Mesenchymal stem cell (in vitro differentiated cells and primary cell): ENCODE results near the gene TBL3.

Experiments
- DNase-seq: peaks from one replicate; pipeline ENCODE4 v3.0.0-alpha.2; 2013
- H2AFZ ChIP-seq: one replicate; pipeline ENCODE4 v1.6.1; 2013; ENCODE audit warnings: low read depth, mild to moderate bottlenecking, control low read depth, inconsistent platforms, low read length, moderate library complexity
- H2AK5ac ChIP-seq: 2 replicates; pipeline ENCODE4 v1.6.1; 2013; ENCODE audit warnings: low read length, moderate library complexity, mild to moderate bottlenecking, inconsistent platforms; ENCODE audit not compliant: severe bottlenecking
- H2BK120ac ChIP-seq: one replicate; pipeline ENCODE4 v1.6.1; 2013; ENCODE audit warnings: low read depth, mild to moderate bottlenecking, inconsistent platforms, low read length, moderate library complexity
- H2BK12ac ChIP-seq, 2 experiments: one replicate each; pipeline ENCODE4 v1.6.1; 2013; ENCODE audit warnings: inconsistent platforms in 2 of 2, low read length in 2 of 2, mild to moderate bottlenecking in 2 of 2, moderate library complexity in 2 of 2, control low read depth in 1 of 2
- H2BK15ac ChIP-seq: one replicate; pipeline ENCODE4 v1.6.1; 2013; ENCODE audit warnings: mild to moderate bottlenecking, low read depth, inconsistent platforms; ENCODE audit not compliant: poor library complexity, severe bottlenecking
- H2BK5ac ChIP-seq: 2 replicates; pipeline ENCODE4 v1.6.1; 2013; ENCODE audit warnings: low read depth, mild to moderate bottlenecking, low read length, control low read depth, inconsistent platforms; ENCODE audit not compliant: poor library complexity, severe bottlenecking
- H3K14ac ChIP-seq, 2 experiments: one replicate each; pipeline ENCODE4 v1.6.1; 2013; ENCODE audit warnings: inconsistent platforms in 2 of 2, low read length in 2 of 2, control low read depth in 1 of 2, mild to moderate bottlenecking in 1 of 2, moderate library complexity in 1 of 2
- H3K18ac ChIP-seq, 2 experiments: one replicate each; pipeline ENCODE4 v1.6.1; 2013; ENCODE audit warnings: inconsistent platforms in 2 of 2, low read length in 2 of 2, control low read depth in 1 of 2, low read depth in 1 of 2, mild to moderate bottlenecking in 1 of 2
- H3K23ac ChIP-seq, 2 experiments: one replicate each; pipeline ENCODE4 v1.6.1; 2013; ENCODE audit warnings: inconsistent platforms in 2 of 2, low read length in 2 of 2, mild to moderate bottlenecking in 2 of 2, moderate library complexity in 2 of 2, control low read depth in 1 of 2
- H3K27ac ChIP-seq: 2 replicates; pipeline ENCODE4 v1.5.1; 2013; ENCODE audit warnings: mild to moderate bottlenecking, moderate library complexity, low read length, control low read depth, inconsistent platforms; ENCODE audit not compliant: poor library complexity, severe bottlenecking
- H3K27me3 ChIP-seq, 2 experiments: 2 replicates each; pipeline versions ENCODE4 v1.6.1 to v1.7.0; 2013; ENCODE audit warnings: low read length in 2 of 2, mild to moderate bottlenecking in 2 of 2, moderate library complexity in 2 of 2, control low read depth in 1 of 2, inconsistent platforms in 1 of 2; ENCODE audit not compliant: control insufficient read depth in 1 of 2, insufficient read depth in 1 of 2
- H3K36me3 ChIP-seq, 2 experiments: 2 replicates each; pipeline versions ENCODE4 v1.6.1 to v1.7.0; 2013; ENCODE audit warnings: low read length in 2 of 2, control low read depth in 1 of 2, inconsistent platforms in 1 of 2, low read depth in 1 of 2, mild to moderate bottlenecking in 1 of 2; ENCODE audit not compliant: insufficient read depth in 2 of 2, control insufficient read depth in 1 of 2
- H3K4ac ChIP-seq, 2 experiments: one replicate each; pipeline ENCODE4 v1.6.1; 2013; ENCODE audit warnings: inconsistent platforms in 2 of 2, low read length in 2 of 2, mild to moderate bottlenecking in 2 of 2, moderate library complexity in 2 of 2, control low read depth in 1 of 2, low read depth in 1 of 2
- H3K4me1 ChIP-seq: 2 replicates; pipeline ENCODE4 v1.6.1; 2013; ENCODE audit warnings: low read depth, low read length, control low read depth; ENCODE audit not compliant: control insufficient read depth, insufficient read depth
- H3K4me2 ChIP-seq: 2 replicates; pipeline ENCODE4 v1.6.1; 2013; ENCODE audit warnings: low read length, mild to moderate bottlenecking, inconsistent platforms; ENCODE audit not compliant: poor library complexity, severe bottlenecking
- H3K4me3 ChIP-seq, 2 experiments: 2 replicates each; pipeline versions ENCODE4 v1.5.1 to v1.7.0; 2013; ENCODE audit warnings: low read length in 2 of 2, mild to moderate bottlenecking in 2 of 2, control low read depth in 1 of 2, low read depth in 1 of 2; ENCODE audit not compliant: insufficient read depth in 1 of 2
- H3K79me1 ChIP-seq: replicated peaks from 2 replicates; pipeline ENCODE4 v1.6.1; 2013; ENCODE audit warnings: mild to moderate bottlenecking, control low read depth, low read length, inconsistent platforms; ENCODE audit not compliant: poor library complexity, severe bottlenecking
- H3K9ac ChIP-seq: 2 replicates; pipeline ENCODE4 v1.7.0; 2013; ENCODE audit warnings: mild to moderate bottlenecking, low read length, moderate library complexity
- H3K9me3 ChIP-seq: 2 replicates; pipeline ENCODE4 v1.7.0; 2013; ENCODE audit warnings: mild to moderate bottlenecking, low read length; ENCODE audit not compliant: control insufficient read depth
- H4K8ac ChIP-seq: one replicate; pipeline ENCODE4 v1.6.1; 2013; ENCODE audit warnings: inconsistent platforms, mild to moderate bottlenecking, low read length, moderate library complexity
- H4K91ac ChIP-seq: one replicate; pipeline ENCODE4 v1.6.1; 2013; ENCODE audit warnings: mild to moderate bottlenecking, low read length, inconsistent platforms
- WGBS: methylation state at CpG from one replicate; pipeline ENCODE4 v1.1.7; 2013; ENCODE audit warnings: mixed read lengths; 5-methylcytosine and 5-hydroxymethylcytosine counted together

The TBL3 gene

DNA sequence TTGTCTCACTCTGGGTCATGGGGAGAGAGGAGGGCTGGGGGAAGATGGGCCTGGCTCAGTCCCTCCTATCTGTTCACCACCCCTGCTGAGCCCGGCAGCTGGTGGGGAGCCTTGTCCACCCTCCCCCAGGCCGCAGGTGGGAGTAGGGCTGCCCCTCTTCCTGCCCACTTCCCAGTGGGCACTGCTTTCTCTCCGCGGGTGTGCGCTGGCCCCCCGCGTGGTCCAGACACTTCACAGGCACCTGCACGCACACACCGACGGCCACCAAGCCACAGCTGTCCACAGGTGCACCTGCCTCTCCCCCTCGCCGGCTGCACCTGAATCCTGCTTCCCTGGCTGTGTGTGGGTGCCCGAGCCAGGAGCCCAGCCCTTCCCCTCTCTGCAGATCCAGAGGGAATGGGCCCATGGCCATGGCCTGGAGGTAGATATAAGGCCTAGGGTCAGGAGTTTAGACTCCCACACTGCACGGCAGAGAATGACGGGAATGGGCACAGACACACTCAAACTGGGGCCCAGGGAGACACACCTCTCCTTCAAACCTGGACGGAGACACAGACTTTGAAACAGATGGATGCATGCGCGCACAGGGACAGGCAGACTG, 56.9 kb downstream of the TBL3 start:
- Histone ChIP-seq H3K4me1 (peaks cover 70% of the 10 kb centered on the region), H3K14ac (no peak overlapping the region), H3K18ac (no peak overlapping the region), H3K79me1 (peaks cover 7% of the 10 kb centered on the region), H3K4me2 (peak overlapping the region; percentile 64), H3K36me3 (peaks cover 0 to 37% of the 10 kb centered on the region in 2 experiments), H2BK5ac (no peak overlapping the region), H3K27ac (no peak overlapping the region), H2BK15ac (no peak overlapping the region), H2BK120ac (no peak overlapping the region), H3K9me3 (no peaks in the 10 kb centered on the region), H3K4ac (no peak overlapping the region), H2AFZ (no peak overlapping the region), H3K4me3 (peak overlapping the region in 1 of 2 experiments; percentile 9), H3K9ac (no peak overlapping the region), H3K23ac (no peak overlapping the region), H4K8ac (no peak overlapping the region), H2BK12ac (peak overlapping the region in 1 of 2 experiments; percentile 10), H4K91ac (no peak overlapping the region), H2AK5ac (no peak overlapping the region), H3K27me3 (peaks cover 0 to 15% of the 10 kb centered on the region in 2 experiments)
- DNase-seq = no peak
- WGBS = 97% methylated on average over 18 of the region's 18 CpGs

DNA sequence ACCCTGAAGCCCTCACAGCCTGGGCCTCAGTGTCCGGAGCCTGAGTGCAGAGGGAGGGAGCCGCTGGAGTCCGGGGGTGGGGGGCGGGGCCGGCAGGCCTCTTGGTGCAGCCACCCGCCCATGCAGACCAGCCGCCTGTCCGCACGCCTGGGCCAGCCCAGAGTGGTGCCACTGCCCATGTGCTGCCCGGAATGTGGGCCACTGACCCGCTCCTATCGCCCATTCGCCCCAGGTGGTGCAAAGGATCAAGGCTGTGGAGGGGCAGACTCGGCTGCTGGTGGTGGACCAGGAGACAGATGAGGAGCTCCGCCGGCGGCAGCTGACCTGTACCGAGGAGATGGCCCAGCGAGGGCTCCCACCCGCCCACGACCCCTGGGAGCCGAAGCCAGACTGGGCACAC, 57.5 kb downstream of the TBL3 start:
- Histone ChIP-seq H3K4me2 (no peak overlapping the region), H3K9ac (no peak overlapping the region), H2BK120ac (no peak overlapping the region), H3K4ac (no peak overlapping the region), H3K18ac (no peak overlapping the region), H2BK5ac (no peak overlapping the region), H2BK12ac (no peak overlapping the region), H3K14ac (no peak overlapping the region), H3K27me3 (peaks cover 0 to 15% of the 10 kb centered on the region in 2 experiments), H4K91ac (no peak overlapping the region), H2AK5ac (no peak overlapping the region), H4K8ac (no peak overlapping the region), H3K36me3 (peaks cover 0 to 37% of the 10 kb centered on the region in 2 experiments), H3K23ac (no peak overlapping the region), H3K27ac (no peak overlapping the region), H2AFZ (no peak overlapping the region), H3K4me1 (peaks cover 69% of the 10 kb centered on the region), H3K4me3 (no peak overlapping the region), H3K79me1 (peaks cover 7% of the 10 kb centered on the region), H3K9me3 (no peaks in the 10 kb centered on the region), H2BK15ac (no peak overlapping the region)
- 91% methylated on average over 22 of the region's 22 CpGs for WGBS
- no peak for DNase-seq

DNA sequence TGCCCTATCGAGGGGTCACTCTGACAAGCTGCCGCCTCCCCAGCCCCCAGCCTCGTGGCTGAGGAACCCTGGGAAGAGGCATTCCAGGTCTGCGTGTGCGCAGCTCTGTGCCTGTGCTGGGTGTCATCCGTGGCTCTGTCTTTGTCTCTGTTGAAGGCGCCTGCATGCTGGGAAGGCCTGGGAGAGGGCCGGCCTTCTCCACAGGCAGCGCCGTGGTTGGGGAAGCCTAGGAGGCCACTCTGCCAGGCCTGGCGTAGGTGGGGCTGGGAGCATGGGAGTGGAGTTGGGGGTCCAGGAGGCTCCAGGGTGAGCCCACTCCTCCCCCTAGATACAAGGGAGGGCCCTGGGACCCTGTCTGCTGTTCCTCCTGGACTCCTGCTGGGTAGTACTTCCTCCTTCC, 58.2 kb downstream of the TBL3 start:
- no peak overlapping the region for H3K4ac ChIP-seq
- peaks cover 7% of the 10 kb centered on the region for H3K79me1 ChIP-seq
- H2AK5ac ChIP-seq = peak overlapping the region; percentile 72
- H3K23ac ChIP-seq = no peak overlapping the region
- H2BK5ac ChIP-seq = peak overlapping the region; percentile 8
- no peak overlapping the region for H3K14ac ChIP-seq
- no peak overlapping the region for H2BK15ac ChIP-seq
- no peak overlapping the region for H2BK120ac ChIP-seq
- H2AFZ ChIP-seq = no peak overlapping the region
- H3K9ac ChIP-seq = no peak overlapping the region
- H3K36me3 ChIP-seq = peaks cover 0 to 41% of the 10 kb centered on the region in 2 experiments
- H4K8ac ChIP-seq = peak overlapping the region; percentile 42
- H3K4me3 ChIP-seq = no peak overlapping the region
- WGBS = 80% methylated on average over 11 of the region's 11 CpGs
- H3K27ac ChIP-seq = no peak overlapping the region
- DNase-seq = no peak
- no peak overlapping the region for H3K18ac ChIP-seq
- H3K9me3 ChIP-seq = no peaks in the 10 kb centered on the region
- peak overlapping the region; percentile 55 for H4K91ac ChIP-seq
- no peak overlapping the region for H3K4me2 ChIP-seq
- H3K27me3 ChIP-seq = peaks cover 0 to 15% of the 10 kb centered on the region in 2 experiments
- H2BK12ac ChIP-seq = no peak overlapping the region
- H3K4me1 ChIP-seq = peaks cover 74% of the 10 kb centered on the region

DNA sequence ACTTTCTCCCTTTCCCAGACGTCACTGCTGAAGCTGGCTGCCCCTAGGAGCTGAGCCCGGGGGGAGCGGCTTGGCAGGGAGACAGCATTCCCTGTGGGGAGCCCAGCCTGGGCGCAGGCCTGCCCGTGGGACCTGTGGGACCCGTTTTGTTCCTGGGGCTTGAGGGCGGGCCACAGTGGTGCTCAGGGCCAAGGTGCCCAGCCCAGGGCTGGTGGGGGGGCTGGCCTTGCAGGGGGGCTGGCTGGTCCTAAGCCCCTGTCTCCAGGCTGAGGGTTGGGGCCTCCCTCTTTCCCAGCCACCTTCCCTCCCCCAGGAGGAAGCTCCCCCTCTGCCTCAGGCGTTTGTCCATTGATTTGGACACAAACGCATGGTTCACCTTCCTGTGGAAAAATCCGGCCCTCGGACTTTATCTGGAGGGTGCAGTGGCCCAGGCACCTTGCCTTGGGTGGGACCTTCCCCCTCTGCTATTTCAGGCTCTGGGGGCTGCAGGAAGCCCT, 59.3 kb downstream of the TBL3 start:
- DNase-seq = no peak
- Histone ChIP-seq H2BK12ac (no peak overlapping the region), H2AK5ac (peak overlapping the region; percentile 83), H3K4me1 (peaks cover 79% of the 10 kb centered on the region), H3K4me3 (no peak overlapping the region), H3K4me2 (no peak overlapping the region), H3K4ac (no peak overlapping the region), H3K79me1 (peaks cover 7% of the 10 kb centered on the region), H4K8ac (no peak overlapping the region), H2BK15ac (no peak overlapping the region), H3K9ac (no peak overlapping the region), H2BK5ac (no peak overlapping the region), H3K27me3 (peaks cover 0 to 9% of the 10 kb centered on the region in 2 experiments), H2AFZ (no peak overlapping the region), H4K91ac (no peak overlapping the region), H3K14ac (no peak overlapping the region), H3K36me3 (peaks cover 0 to 47% of the 10 kb centered on the region in 2 experiments), H3K9me3 (no peaks in the 10 kb centered on the region), H3K23ac (no peak overlapping the region), H3K18ac (no peak overlapping the region), H3K27ac (no peak overlapping the region), H2BK120ac (peak overlapping the region; percentile 27)
- WGBS = 94% methylated on average over 10 of the region's 11 CpGs
